HG02970 (cell line): Measurements from ENCODE around the gene KAT2B.
"Not testable (repeated sequence)": the region's sequence is repeated elsewhere in the genome, so short reads cannot be mapped to it uniquely, and the experiment has no call there.

Experiments
- ATAC-seq: cut with Tn5 transposase; IDR thresholded peaks from one replicate; pipeline ENCODE4 v1.9.1; 2021; ENCODE audit warnings: mild to moderate bottlenecking, moderate library complexity, moderate number of reproducible peaks; ENCODE audit not compliant: unreplicated experiment, low FRiP score

KAT2B gene

DNA sequence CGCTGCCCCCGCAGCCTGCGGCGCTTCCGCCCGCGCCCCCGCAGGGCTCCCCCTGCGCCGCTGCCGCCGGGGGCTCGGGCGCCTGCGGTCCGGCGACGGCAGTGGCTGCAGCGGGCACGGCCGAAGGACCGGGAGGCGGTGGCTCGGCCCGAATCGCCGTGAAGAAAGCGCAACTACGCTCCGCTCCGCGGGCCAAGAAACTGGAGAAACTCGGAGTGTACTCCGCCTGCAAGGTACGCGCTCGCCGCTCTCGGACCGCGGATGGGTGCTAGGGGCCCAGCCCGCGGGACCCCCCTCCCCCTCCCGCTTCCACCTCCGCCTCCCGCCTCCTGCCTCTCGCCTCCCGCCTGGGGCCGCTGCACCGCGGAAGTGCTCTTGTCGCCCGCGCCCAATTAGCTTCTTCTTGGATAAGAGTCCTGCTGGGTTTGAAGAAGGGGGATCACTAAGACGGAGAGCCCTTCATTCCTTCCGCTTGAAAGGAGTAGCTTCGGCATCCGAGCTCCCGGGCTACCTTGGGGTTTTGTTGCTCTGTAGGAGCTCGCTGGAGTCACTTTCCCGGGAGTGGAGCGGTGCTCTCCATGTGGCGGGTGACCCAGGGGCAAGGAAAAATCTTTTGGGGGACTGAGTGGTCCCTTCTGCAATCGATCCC, 426 bp downstream of the KAT2B start:
- ATAC-seq = peak; percentile 27

DNA sequence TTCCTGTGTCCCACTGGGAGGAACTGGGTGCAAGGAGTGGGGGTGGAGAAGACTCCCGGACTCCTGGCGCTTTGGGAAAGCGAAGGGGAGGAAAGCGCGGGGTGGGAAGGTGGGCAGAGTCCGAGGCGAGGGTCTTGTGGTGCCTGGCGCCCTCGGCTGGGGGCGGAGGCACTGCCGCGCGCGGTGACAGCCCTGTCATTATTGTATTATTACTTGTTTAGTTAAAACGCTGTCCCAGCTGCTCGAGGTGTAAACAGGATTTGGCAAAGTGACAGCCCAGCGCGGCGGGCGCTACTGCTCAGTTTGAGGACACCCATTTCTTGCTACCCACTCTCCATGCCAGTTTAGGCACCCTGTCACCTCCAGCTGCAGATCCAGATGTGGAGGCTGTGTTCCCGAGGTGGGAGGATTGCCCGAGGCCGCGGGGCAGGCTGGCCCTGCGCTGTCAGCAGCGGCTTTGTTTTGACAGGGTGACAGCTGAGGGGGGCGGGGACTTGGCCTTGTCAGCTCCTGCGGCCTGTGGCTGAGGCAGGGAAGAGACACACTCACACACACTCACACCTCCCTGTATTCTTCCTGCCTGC, 1.0 kb downstream of the KAT2B start:
- ATAC-seq = peak; percentile 34

DNA sequence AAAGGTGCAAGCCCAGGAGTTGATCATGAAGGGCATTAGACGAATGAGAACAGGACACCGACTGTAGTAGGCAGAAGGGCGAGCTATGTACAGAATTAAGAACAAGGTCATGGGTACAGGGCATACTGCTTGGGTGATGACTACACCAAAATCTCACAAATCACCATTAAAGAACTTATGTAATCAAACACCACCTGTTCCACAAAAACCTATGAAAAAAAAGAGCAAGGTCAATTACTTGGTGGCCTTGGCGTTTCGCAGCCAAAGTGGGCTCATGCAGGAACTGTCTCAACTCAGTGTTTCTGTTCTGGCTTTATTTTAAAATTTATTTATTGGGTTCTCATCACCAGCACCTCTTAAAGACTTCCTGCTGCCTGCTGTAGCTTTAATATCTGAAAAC, 2.1 kb downstream of the KAT2B start:
- ATAC-seq = no peak

DNA sequence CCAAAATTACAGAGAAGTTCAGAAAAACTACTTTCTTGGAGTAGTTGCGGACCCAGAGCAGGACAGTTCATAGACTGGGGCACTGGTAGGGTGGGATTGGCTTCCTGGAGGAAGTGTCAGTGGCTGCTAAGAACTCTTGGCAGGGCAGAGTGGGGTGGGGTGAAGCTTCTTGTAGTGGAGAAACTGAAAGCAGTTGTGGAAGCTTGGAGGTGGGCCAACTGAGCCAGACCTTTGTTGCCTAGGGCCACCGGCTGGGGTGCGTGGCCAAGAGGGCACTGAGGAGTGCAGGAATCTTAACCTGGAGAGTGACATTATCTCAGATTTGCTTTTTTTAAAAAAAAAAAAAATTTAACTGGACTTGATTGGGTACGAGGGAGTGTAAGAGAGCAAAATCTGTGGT, 3.1 kb downstream of the KAT2B start:
- no peak for ATAC-seq

DNA sequence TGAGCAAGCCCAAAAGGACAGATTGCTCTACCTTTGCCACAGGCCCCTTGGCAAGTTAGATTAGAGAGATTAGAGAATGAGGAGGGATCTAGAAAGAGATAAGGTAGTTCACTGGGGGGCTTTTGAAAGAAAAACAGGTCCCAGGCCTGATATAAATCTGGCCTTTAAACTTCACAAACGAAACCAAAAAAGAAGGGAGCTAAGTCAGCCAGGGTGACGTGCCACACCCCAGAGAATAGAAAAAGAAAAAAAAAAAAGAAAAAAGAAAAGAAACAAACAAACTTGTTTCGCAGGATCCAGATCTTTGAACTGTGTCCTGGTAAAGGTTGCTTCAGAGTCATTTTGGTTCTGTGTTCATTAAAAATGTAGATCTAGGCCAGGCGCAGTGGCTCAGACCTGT, 3.6 kb downstream of the KAT2B start:
- ATAC-seq = no peak

DNA sequence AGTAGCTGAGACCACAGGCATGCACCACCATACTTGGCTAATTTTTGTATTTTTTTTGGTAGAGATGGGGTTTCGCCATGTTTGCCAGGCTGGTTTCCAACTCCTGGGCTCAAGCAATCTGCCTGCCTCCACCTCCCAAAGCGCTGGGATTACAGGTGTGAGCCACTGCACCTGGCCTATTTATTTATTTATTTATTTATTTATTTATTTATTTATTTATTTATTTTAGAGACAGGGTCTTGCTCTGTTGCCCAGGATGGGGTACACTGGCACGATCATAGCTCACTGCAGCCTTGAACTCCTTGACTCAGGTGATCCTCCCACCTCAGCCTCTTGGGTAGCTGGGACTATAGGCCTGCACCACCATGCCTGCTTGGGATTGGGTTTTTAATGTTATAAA, 4.9 kb downstream of the KAT2B start:
- ATAC-seq = not testable (repeated sequence)

DNA sequence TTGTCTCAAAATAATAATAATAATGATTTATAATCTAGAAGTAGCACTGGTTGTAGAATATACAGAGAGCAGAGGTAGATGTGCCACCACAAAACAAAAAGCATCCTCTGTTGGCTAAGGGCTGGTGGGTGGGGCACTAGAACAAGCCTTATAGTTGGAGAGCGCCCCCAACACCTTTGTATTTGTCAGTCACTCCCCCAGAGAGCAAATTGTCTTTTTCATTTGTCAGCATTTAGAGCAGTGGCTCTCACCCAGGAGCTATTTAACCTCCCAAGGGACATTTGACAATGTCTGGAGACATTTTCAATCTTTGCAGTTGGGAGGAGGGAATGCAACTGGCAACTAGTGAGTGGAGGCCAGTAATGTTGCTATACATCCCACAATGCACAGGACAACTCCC, 6.3 kb downstream of the KAT2B start:
- no peak for ATAC-seq

DNA sequence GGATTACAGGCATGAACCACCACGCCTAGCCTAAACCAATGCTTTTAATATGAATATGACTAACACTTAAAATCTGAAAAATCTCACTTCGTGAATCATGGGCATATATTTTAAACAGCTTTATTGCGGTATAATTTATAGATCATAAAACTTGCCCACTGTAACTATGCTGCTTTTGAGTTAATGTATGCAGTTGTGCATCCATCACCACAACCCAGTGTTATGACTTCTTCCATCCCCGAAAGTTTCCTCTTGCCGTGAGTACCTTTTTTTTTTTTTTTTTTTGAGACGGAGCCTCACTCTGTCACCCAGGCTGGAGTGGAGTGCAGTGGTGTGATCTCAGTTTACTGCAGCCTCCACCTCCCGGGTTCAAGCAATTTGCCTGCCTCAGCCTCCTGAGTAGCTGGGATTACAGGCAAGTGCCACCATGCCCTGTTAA, 7.1 kb downstream of the KAT2B start:
- ATAC-seq = no peak

DNA sequence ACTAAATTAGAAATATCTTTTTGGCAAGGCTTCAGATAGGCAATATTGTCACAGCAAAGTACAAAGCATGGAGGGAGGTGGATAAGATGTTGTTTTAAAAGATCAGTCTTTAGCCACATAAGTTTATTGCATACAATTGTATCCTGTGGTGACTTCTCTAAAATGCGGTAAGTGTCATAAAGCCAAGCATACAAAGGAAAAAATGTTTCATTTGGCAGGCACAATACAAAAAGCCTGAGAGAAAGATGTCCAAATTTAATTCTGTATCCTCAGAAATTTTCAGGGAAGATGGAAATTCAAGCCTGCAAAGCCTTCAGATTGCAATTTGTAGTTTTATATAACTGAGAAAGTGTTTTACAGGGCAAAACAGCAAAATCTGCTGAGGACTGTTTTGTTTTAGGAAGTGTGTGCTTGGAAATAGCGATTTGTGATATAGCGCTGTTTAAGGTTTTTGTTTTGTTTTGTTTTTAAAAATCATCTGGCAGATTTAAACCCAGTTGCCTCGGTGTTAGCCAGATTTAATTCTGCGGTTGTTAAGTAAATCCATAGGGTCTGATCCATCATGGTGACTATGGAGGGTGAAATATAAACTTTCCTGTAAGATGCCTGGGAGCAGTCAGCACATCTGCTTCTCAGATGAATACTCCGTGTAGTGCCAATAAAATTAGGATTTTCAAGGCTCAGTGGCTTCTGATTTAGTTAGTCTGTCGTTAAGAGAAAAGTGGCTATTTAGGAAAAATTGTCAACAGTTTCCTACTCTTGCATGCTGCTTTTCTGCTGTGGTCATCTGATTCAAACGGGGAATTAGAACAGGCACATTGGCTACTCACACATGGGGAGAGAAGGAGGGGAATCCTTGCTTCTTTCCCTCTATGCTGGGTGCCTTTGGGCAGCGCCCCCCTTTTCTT, 8.0 kb downstream of the KAT2B start:
- no peak for ATAC-seq

DNA sequence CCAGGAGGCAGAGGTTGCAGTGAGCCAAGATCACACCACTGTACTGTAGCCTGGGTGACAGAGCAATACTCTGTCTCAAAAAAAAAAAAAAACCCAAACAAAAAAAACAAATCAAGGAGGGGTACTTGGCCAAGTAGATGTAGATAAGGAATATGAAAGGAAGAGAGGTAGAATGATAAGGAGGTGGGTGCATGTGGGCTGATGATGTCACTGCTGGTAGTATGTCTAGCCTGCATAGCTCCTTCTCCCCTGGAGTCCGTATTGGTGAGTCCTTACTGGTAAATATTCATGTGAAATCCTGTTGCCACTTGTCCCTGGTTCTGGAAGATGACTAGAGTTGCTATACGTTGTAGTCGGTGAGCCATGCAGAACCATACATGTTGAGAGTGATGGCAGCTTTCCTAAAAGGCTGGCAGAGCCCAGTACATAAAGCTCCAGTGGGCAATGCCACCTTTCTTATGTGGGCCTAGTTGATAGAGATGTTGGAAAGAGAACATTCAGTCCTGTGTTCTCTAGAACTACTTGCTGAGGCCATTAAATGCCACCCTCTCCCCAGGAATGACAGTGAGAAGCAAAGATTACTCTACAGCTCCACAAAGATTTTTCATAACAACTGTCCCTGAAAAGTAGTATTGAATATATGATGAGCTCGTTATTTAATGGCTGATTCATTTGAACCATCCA, 11.0 kb downstream of the KAT2B start:
- ATAC-seq = no peak

DNA sequence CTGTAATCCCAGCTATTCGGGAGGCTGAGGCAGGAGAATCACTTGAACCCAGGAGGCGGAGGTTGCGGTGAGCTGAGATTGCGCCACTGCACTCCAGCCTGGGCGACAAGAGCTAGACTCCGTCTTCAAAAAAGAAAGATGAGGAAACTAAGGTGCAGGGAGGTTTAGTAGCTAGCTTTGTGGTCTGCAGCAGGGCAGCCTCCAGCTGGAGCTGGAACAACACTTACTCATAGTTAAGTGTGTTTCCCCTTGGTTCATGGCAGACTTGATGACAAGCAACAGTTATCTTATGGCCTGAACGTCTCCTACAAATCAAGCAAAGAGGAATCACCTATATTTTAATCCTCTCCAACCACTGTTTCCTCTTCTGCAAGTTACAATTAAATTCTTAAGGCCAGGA, 12.6 kb downstream of the KAT2B start:
- ATAC-seq = no peak

DNA sequence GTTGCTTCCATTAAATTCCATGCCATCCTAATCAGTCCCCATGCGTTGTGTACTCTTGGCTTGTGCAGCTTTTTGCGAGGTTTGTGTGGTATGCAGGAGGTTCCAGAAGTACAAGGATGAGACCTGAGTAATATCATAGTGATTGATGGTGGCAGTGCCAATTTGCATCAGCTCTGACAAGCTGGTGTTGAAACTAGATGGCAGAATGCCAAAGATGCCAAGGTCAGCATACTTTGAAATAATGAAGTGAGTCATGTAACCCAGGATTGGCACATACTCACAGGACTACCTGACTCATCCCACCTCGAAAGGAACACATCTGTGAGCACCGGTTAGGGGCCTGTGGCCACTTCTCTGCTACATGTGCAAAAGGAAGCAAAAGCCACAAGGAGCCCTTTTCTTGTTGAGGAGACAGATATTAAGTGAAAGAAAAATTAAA, 14.3 kb downstream of the KAT2B start:
- ATAC-seq = peak; percentile 84

DNA sequence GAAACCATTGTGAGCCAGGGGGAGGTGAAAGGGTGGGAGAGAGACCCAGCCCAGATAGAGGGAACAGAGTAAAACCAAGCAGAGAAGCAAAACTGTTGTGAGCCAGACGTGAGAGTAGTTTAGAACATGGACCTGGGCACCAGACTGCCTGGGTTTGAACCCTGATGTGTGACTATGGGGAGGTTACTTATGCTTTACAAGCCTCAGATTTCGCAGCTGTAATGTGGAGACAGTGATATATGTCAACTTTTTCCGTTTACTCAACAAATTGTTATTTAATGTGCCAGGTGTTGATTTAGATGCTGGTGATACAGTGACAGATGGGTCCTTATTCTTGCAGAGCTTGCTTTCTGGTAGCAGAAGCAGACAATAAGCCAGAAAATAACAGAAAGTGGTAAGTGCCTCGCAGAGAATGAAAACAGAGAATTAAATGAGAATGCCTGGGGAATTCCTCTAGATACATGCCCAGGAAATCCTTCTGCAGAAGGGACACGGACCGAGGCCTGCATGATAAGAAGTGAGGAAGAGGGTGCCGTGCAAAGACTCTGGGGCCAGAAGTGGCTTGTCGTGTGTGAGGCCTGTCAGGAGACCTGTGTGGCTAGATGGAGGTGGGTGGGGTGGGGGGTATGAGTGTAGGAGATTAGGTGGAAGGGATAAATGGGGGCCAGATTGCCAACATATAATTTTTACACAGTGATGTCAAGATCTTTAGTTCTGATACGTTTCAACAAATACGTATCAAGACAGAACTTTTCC, 15.0 kb downstream of the KAT2B start:
- peak; percentile 7 for ATAC-seq

DNA sequence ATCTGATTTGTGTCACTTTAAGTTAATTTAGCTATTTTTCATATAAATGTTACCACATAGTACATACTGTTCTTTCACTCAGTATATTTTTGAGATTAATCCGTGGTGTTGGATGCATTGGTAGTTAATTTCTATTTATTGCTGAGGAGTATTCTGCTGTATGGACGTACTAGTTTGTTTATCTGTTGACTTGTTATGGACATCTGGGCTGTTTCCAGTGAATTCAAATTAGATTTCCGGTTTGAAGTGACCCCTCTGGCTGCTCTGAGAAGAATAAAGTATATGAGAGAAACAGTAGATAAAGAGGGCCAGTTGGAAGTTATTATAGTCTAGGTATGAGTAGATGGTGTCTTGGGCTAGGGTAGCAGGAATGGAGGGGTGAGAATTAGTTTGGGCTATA, 15.6 kb downstream of the KAT2B start:
- no peak for ATAC-seq

DNA sequence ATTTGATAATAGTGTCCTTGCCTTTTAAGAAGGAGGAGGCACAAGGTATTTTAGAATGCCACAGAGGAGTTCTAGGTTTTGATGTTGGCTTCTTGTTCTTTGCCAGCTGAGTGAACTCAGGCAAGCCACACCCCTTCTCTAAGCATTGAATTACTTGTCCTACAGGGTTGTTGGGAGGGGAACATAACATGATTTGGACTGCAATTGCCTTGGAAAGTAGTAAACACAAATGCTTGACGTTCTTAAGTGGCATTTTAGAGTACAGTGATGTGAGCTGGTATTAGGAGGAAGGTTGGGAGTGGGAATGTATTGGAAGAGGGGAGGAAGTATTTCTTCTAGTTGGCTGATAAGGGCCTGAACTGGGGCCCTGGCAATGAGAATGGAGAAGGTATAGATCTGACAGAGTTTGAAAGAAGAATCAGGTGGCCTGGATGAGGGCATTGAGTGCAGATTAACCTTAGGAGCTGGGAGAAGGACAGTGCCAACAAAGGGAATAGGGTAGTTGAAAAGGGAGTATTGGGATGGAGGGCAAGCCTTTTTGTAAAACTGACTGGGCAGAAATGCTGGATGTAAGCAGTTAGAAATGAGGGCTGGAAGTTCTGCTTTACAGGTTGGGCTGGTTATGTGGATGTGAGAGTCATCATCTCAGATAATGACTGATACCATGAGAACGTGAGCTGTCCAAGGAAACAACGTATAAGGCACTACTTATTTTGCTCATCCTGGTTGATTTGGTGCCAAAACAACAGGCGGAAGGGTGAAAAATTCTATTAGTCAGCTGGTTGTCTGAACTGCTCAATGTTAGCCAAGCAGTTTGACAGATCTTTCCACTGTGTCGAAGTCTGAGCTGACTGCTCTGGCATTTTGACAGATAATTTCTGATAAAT, 16.7 kb downstream of the KAT2B start:
- no peak for ATAC-seq

DNA sequence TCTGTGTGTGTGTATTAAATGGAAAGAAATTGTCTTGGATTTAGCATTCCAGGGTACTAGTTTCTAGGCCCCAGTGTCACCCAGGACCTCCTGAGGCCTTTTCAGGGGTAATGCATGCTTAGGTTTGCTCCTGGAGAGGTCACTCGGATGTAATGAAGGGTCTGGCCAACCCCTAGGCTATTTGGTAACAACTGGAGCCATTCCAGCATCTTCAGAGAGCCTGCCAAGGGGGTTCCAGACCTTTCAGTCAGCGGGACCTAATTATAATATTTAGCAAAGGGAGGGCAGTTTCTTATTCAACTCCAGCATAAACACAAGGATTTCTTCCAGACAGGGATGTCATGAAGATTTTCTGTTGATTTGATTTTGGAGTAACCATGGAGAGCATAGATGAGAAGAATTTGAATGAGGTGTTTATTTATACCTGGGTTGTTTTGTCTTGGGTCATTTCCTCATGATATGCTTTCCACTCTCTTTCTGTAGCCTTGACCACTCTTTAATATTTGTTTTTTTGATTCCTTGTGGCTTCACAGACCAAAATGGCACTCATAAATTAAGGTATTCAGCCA, 17.4 kb downstream of the KAT2B start:
- ATAC-seq = no peak

DNA sequence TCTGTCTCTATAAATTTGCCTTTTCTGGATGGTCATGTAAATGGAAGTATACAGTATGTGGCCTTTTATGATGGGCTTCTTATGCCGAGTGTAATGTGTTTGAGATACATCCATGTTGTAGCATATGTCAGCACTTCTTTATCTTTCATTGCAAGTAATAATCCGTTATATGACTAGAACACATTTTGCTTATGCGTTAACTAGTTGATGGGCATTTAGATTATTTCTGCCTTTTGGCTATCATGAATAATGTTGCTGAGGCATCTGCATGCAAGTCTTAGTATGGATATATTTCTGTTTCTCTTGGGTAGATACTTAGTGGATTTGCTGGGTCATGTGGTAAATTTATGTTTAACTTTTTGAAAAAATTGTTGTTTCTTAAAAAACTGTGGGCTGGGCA, 19.7 kb downstream of the KAT2B start:
- no peak for ATAC-seq

DNA sequence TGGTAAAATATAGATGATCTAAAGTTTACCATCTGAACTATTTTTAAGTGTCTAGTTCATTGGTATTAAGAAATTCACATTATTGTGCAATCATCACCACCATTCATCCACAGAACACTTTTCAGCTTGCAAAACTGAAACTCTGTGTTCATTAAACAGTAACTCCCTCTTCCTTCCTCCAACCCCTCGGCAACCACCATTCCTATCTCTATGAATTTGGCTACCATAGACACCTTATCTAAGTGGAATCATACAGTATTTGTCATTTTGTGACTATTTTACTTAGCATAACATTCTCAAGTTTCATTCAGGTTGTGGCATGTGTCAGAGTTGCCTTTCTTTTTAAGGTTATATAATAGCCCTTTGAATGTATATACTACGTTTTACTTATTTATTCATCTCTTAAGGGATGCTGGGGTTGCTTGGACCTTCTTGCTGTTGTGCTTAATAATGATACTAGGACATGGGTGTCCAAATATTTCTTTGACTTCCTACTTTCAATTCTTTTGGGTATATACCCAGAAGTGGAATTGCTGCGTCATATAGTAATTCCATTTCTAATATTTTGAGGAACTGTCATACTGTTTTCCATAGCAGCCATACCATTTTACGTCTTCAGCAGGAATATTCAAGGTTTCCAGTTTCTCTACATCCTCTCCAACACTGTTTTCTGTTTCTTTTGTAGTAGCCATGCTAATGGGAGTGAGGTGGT, 20.9 kb downstream of the KAT2B start:
- no peak for ATAC-seq
